Calu3 (cell line): ENCODE measurements around the gene PRKACG. TPM values are rescaled to one million over a fixed set of nuclear protein-coding genes. Genes with fewer than 3 reads are reported as not detected.

Experiments
- BruUV-seq: library from RNA; stranded (reverse); fragments of 400-500 nt; replicated peaks from 2 replicates; lab custom pipeline; 2021; lab: Mats Ljungman, UMichigan
- CTCF ChIA-PET: fragments of 300-600 bp; sonication (Branson Sonifier 250); formaldehyde crosslinking; loops from one replicate; lab custom pipeline; 2022; ENCODE audit warnings: antibody characterized with exemption; lab: Charles Lee
- DNase-seq: peaks from one replicate; pipeline ENCODE4 v3.0.0; 2022
- H3K27ac Mint-ChIP-seq: one replicate; pipeline ENCODE4 v1.8.0; 2022; ENCODE audit warnings: mixed read lengths; ENCODE audit not compliant: unreplicated experiment
- H3K27me3 Mint-ChIP-seq: one replicate; pipeline ENCODE4 v1.8.0; 2022; ENCODE audit warnings: mixed read lengths; ENCODE audit not compliant: unreplicated experiment
- H3K36me3 Mint-ChIP-seq: one replicate; pipeline ENCODE4 v1.8.0; 2022; ENCODE audit warnings: mild to moderate bottlenecking, moderate library complexity, mixed read lengths; ENCODE audit not compliant: insufficient read depth, unreplicated experiment
- H3K4me1 Mint-ChIP-seq: one replicate; pipeline ENCODE4 v1.8.0; 2022; ENCODE audit warnings: mild to moderate bottlenecking, low read depth, mixed read lengths; ENCODE audit not compliant: unreplicated experiment
- H3K4me3 Mint-ChIP-seq: one replicate; pipeline ENCODE4 v1.8.0; 2022; ENCODE audit warnings: mild to moderate bottlenecking, low read depth, moderate library complexity, mixed read lengths; ENCODE audit not compliant: unreplicated experiment
- H3K9me3 Mint-ChIP-seq: one replicate; pipeline ENCODE4 v1.8.0; 2022; ENCODE audit warnings: low read depth, mixed read lengths; ENCODE audit not compliant: unreplicated experiment
- intact Hi-C: fragments of 100-400 bp; cut with micrococcal nuclease; formaldehyde crosslinking; loops from one replicate; pipeline ENCODE4 v1.10.0; 2022; ENCODE audit not compliant: unreplicated experiment
- total RNA-seq: library from RNA; stranded (reverse); gene quantifications from 2 replicates; pipeline ENCODE4 v1.2.3, GENCODE V29; 2022
- TF ChIP-seq, protein P1 (sequence below): fragments of 200-600 bp; IDR thresholded peaks from one replicate; pipeline ENCODE4 v1.8.0; 2022; ENCODE audit warnings: antibody characterized with exemption; ENCODE audit not compliant: unreplicated experiment

PRKACG gene
- total RNA-seq, 1 experiment from 2014 or later: not detected

DNA sequence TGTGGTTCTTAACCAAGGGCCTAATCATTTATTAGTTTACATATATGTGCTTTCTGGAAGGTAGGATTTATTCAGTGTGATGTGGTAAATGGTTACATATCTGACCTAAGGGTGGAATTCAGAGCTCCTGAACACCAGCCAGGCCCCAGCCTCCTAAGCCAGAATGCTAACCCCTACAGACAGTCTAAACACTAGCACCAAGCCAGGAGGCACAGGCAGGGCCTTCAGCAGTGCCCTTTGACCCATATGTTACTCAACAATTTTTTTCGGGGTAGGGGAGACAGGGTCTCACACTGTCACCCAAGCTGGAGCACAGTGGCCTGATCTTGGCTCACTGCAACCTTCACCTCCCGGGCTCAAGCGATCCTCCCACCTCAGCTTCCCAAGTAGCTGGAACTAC, 40.3 kb downstream of the PRKACG start:
- TF ChIP-seq, protein P1, sequence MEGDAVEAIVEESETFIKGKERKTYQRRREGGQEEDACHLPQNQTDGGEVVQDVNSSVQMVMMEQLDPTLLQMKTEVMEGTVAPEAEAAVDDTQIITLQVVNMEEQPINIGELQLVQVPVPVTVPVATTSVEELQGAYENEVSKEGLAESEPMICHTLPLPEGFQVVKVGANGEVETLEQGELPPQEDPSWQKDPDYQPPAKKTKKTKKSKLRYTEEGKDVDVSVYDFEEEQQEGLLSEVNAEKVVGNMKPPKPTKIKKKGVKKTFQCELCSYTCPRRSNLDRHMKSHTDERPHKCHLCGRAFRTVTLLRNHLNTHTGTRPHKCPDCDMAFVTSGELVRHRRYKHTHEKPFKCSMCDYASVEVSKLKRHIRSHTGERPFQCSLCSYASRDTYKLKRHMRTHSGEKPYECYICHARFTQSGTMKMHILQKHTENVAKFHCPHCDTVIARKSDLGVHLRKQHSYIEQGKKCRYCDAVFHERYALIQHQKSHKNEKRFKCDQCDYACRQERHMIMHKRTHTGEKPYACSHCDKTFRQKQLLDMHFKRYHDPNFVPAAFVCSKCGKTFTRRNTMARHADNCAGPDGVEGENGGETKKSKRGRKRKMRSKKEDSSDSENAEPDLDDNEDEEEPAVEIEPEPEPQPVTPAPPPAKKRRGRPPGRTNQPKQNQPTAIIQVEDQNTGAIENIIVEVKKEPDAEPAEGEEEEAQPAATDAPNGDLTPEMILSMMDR: no peak
- Mint-ChIP-seq H3K4me3 (no peak overlapping the region), H3K4me1 (no peaks in the 10 kb centered on the region), H3K9me3 (no peaks in the 10 kb centered on the region), H3K36me3 (no peaks in the 10 kb centered on the region), H3K27ac (no peak overlapping the region), H3K27me3 (no peaks in the 10 kb centered on the region)
- DNase-seq: no peak
- CTCF ChIA-PET: no interaction called here
- intact Hi-C loops: no loop called here
- BruUV-seq: no TSS peak

DNA sequence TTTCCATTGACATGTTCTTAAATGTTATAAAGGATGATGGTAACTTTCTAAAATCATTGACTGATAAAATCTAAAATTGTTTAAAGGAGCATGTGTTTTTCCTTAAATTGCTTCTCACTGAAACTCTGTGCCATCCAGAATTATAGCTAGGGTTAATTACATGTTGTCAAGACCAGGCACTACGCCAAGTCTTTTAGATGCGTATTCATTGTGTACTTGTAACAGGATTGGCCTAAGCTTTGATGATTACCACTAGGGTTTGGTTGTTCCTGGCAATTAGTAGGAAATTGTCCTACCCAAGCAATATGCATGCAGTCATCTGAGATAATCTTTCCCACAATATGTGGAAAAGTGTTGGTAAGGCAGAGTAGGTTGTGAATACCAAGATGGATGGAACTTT, 43.8 kb downstream of the PRKACG start:
- intact Hi-C loops: no loop called here
- Mint-ChIP-seq H3K4me1 (no peaks in the 10 kb centered on the region), H3K36me3 (no peaks in the 10 kb centered on the region), H3K9me3 (no peaks in the 10 kb centered on the region), H3K27me3 (no peaks in the 10 kb centered on the region), H3K4me3 (no peak overlapping the region), H3K27ac (no peak overlapping the region)
- TF ChIP-seq, protein P1: no peak
- BruUV-seq: no TSS peak
- CTCF ChIA-PET: no interaction called here
- no peak for DNase-seq

DNA sequence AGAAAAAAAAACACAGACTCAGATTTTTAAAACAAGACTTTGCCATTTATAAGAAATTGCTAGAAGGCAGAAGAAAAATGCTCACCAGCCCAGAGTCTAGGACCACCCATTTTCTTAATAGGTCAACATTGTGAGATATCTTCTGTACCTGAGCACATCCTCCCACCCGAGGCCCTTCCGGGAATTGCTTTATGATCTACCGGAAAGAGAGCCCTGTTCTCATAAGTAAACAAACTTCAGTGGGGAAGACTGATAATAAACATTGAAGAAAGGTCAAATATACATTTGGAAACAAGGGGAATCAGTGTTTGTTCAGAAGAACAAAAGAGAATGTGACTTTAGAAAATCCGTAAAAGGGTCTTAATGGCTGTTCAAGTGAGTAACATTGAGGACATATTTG, 44.4 kb downstream of the PRKACG start:
- no peaks in the 10 kb centered on the region for H3K27me3 Mint-ChIP-seq
- H3K27ac Mint-ChIP-seq: no peak overlapping the region
- peaks cover 3% of the 10 kb centered on the region for H3K4me1 Mint-ChIP-seq
- no peaks in the 10 kb centered on the region for H3K36me3 Mint-ChIP-seq
- DNase-seq: no peak
- CTCF ChIA-PET: interaction anchor here (0.6 kb wide), 1 partner anchor 32 kb away, joined by 3 read pairs; no protein-coding TSS in a partner anchor
- BruUV-seq: no TSS peak
- no peak overlapping the region for H3K4me3 Mint-ChIP-seq
- H3K9me3 Mint-ChIP-seq: no peaks in the 10 kb centered on the region
- intact Hi-C loops: no loop called here
- TF ChIP-seq, protein P1: no peak

DNA sequence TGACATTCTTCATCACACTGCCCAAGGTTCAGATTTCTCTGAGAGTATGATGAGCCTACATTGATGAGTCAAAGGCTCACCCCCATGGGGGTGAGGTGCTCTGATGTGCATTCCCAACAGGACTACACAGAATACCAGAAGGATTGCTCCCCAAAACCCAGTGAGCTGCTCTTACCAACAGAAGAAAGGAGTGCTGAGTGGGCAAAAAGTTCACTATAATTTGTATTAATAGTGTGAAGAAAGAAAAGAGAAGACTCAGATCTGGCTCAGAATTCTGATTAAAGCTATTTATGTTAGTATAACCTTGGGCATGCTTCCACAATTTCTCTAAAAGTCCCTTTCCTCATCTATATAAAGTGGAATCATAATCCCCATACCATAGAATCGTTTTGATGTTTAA, 46.1 kb downstream of the PRKACG start:
- DNase-seq: no peak
- intact Hi-C loops: no loop called here

More for the DNA sequence above, 46.1 kb downstream of the PRKACG start:
- TF ChIP-seq, protein P1: no peak
- Mint-ChIP-seq H3K9me3 (no peaks in the 10 kb centered on the region), H3K27me3 (no peaks in the 10 kb centered on the region), H3K36me3 (no peaks in the 10 kb centered on the region), H3K27ac (no peak overlapping the region), H3K4me1 (peaks cover 14% of the 10 kb centered on the region), H3K4me3 (no peak overlapping the region)
- CTCF ChIA-PET: no interaction called here
- no TSS peak for BruUV-seq
